ENCODE results near the gene GJC1.

Gene GJC1

DNA sequence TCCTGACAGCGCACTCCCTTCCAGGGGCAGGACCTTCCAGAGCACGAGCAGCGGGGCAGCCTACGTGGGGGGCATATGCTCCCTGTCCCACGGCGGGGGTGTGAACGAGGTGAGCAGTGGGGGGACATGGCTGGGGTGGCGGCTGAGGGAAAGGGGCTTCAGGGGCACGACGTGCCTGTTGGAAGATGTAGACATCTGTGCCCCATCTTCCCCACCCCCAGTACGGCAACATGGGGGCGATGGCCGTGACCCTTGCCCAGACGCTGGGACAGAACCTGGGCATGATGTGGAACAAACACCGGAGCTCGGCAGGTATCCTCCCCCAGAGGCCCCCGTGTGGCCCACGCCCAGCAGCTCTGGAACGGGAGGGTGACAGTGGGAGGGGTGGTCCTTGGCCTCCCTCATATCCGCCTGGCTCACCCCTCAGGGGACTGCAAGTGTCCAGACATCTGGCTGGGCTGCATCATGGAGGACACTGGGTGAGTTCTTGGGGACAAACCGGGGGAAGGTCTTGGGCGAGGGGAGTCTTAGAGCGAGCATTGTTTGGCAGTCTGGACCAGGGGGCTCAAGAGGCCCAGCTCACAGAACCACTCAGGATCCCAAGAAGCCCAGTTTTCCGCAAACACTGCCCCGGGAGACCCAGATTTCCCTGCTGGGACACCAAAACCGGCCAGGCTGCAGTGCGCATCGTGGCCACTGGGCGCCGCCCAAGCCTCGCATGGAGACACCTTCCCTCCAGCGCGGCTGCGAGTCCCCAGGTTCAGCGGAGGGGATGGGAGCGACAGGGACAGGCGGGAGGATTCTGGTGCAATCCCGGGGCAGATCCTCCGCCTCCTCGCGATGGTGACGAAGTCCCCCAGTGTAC lies 55.6 kb downstream of the GJC1 start (continued):
- TF ChIP-seq, protein P1, sequence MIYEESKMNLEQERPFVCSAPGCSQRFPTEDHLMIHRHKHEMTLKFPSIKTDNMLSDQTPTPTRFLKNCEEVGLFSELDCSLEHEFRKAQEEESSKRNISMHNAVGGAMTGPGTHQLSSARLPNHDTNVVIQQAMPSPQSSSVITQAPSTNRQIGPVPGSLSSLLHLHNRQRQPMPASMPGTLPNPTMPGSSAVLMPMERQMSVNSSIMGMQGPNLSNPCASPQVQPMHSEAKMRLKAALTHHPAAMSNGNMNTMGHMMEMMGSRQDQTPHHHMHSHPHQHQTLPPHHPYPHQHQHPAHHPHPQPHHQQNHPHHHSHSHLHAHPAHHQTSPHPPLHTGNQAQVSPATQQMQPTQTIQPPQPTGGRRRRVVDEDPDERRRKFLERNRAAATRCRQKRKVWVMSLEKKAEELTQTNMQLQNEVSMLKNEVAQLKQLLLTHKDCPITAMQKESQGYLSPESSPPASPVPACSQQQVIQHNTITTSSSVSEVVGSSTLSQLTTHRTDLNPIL (CRISPR knock-in tag; IDR thresholded peaks at IDR 0.05; ENCODE audit: low read depth) = no peak
- TF ChIP-seq ESRRG (CRISPR knock-in tag; IDR thresholded peaks at IDR 0.05) = no peak

DNA sequence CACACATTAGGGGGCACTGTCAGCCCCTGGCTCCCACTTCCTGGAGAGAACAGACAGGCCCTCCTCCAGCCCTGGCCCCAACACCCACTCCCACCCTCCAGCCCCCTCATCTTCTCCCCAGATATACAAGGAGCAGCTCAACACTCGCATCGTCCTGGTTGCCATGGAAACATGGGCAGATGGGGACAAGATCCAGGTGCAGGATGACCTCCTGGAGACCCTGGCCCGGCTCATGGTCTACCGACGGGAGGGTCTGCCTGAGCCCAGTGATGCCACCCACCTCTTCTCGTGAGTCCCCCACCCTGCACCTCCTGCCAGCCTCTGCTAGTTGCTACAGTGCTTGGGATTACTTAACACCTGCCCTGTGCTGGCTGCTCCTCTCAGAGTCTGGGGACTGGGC lies 56.9 kb downstream of the GJC1 start:
- TF ChIP-seq ZFP30 (CRISPR knock-in tag; IDR thresholded peaks at IDR 0.05) (no peak), ISL1 (CRISPR knock-in tag; IDR thresholded peaks at IDR 0.05) (no peak), GLIS3 (CRISPR knock-in tag; IDR thresholded peaks at IDR 0.05) (no peak), SNAI2 (CRISPR knock-in tag; IDR thresholded peaks at IDR 0.05) (no peak)
- ATAC-seq = no peak

GRCh38 chr17:44772308-44773045 lies 57.6 kb downstream of the GJC1 start:
- TF ChIP-seq ZNF8 (CRISPR knock-in tag; IDR thresholded peaks at IDR 0.05) = no peak
- TF ChIP-seq PATZ1 (CRISPR knock-in tag; IDR thresholded peaks at IDR 0.05; ENCODE audit: borderline replicate concordance) = no peak
- TF ChIP-seq ZNF70 (CRISPR knock-in tag; IDR thresholded peaks at IDR 0.05) = no peak
- no peak for TF ChIP-seq ESRRG (CRISPR knock-in tag; IDR thresholded peaks at IDR 0.05)
- TF ChIP-seq SNAI2 (CRISPR knock-in tag; IDR thresholded peaks at IDR 0.05) = no peak
- TF ChIP-seq ZC3H10 (CRISPR knock-in tag; IDR thresholded peaks at IDR 0.05) = no peak
- TF ChIP-seq ZNF565 (CRISPR knock-in tag; conservative IDR thresholded peaks at IDR 0.05; ENCODE audit: low read depth) = no peak
- TF ChIP-seq PPARA (CRISPR knock-in tag; IDR thresholded peaks at IDR 0.05; ENCODE audit: borderline replicate concordance) = no peak
- TF ChIP-seq RARB (CRISPR knock-in tag; IDR thresholded peaks at IDR 0.05) = no peak
- no peak for TF ChIP-seq POU6F1 (CRISPR knock-in tag; IDR thresholded peaks at IDR 0.05; ENCODE audit: borderline replicate concordance, low read depth)
- no peak for TF ChIP-seq BACH2 (CRISPR knock-in tag; IDR thresholded peaks at IDR 0.05; ENCODE audit: borderline replicate concordance)
- ATAC-seq = no peak

DNA sequence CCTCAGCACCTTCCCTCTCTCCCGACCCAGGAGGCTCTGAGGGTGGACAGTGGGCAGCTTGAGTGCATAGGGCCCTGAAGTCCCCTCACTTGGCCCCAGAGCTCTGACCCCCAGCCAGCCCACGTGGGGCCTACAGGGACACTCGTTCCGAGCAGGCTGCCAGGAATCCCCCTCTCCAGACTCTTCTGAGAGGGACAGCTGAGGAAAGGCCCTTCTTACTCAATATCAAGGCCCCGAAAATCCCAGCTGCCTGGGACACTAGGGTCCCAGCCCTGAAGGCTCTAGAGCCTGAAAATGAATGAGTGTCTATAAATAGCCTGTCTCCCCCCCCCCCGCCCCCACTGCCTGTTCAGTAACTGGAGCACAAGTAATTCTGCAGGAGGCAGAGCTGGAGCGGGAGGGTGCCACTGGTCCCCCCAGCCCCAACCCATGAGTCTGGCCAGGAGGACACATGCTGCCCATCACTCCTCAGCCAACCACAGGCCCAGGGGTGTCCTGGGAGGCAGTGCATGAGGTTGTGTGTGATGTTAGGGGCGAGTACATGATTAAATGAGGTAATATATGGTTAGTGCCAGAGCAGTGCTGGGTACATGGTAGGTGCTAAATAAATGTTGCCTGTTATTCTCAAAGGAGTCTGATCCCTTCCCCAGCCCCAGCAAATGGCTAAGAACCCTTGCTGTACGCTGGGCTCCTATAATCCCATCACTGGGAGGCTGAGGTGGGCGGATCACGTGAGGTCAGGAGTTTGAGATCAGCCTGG lies 59.7 kb downstream of the GJC1 start:
- TF ChIP-seq SNAI2 (CRISPR knock-in tag; IDR thresholded peaks at IDR 0.05) (no peak), CSDC2 (CRISPR knock-in tag; IDR thresholded peaks at IDR 0.05) (no peak), ZC3H10 (CRISPR knock-in tag; IDR thresholded peaks at IDR 0.05) (no peak), ZNF70 (CRISPR knock-in tag; IDR thresholded peaks at IDR 0.05) (no peak)
- ATAC-seq = no peak

DNA sequence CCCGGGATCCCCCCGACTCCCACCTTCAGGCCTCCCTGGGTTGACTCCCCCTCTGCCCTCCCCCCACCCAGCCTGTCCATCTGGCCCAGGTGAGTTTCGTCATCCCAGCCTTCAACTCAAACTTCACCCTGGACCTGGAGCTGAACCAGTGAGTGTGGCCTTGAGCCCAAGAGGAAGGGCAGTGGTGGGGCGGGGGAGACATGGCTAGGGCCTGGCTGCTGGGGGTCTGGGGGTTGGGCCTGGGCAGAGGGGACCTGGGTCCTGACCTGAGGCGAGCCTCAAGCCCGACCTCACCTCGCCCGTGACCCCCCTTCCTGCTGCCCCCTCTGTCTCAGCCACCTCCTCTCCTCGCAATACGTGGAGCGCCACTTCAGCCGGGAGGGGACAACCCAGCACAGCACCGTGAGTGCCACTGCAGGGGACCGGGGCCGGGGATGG lies 60.4 kb downstream of the GJC1 start:
- ATAC-seq = no peak
- TF ChIP-seq ZNF70 (CRISPR knock-in tag; IDR thresholded peaks at IDR 0.05) = no peak
- no peak for TF ChIP-seq SNAI2 (CRISPR knock-in tag; IDR thresholded peaks at IDR 0.05)
- no peak for TF ChIP-seq ZFP30 (CRISPR knock-in tag; IDR thresholded peaks at IDR 0.05)
- TF ChIP-seq PATZ1 (CRISPR knock-in tag; IDR thresholded peaks at IDR 0.05; ENCODE audit: borderline replicate concordance) = no peak
- TF ChIP-seq PPARA (CRISPR knock-in tag; IDR thresholded peaks at IDR 0.05; ENCODE audit: borderline replicate concordance) = no peak
- TF ChIP-seq GLIS3 (CRISPR knock-in tag; IDR thresholded peaks at IDR 0.05) = no peak
- no peak for TF ChIP-seq POU6F1 (CRISPR knock-in tag; IDR thresholded peaks at IDR 0.05; ENCODE audit: borderline replicate concordance, low read depth)
- no peak for TF ChIP-seq RARB (CRISPR knock-in tag; IDR thresholded peaks at IDR 0.05)
- no peak for TF ChIP-seq ZC3H10 (CRISPR knock-in tag; IDR thresholded peaks at IDR 0.05)
- TF ChIP-seq ARNTL (CRISPR knock-in tag; IDR thresholded peaks at IDR 0.05; ENCODE audit: borderline replicate concordance, low read depth) = no peak
- TF ChIP-seq ZFP3 (CRISPR knock-in tag; IDR thresholded peaks at IDR 0.05) = no peak
- TF ChIP-seq ISL1 (CRISPR knock-in tag; IDR thresholded peaks at IDR 0.05) = no peak
- no peak for TF ChIP-seq TCF4 (CRISPR knock-in tag; IDR thresholded peaks at IDR 0.05; ENCODE audit: borderline replicate concordance)
- TF ChIP-seq ZNF565 (CRISPR knock-in tag; conservative IDR thresholded peaks at IDR 0.05; ENCODE audit: low read depth) = no peak
- no peak for TF ChIP-seq ESRRG (CRISPR knock-in tag; IDR thresholded peaks at IDR 0.05)

All from SK-N-SH treated with all-trans-retinoic acid at 6 μM for 48 hours (cell line).